SU-DHL-6 (cell line): ENCODE data around the gene SCML1.
A peak's percentile ranks its signal among the peaks of the same experiment; 100 is the strongest.

ENCODE experiments used
- H2AFZ ChIP-seq: fragments of 200-600 bp; sonication (generic); 2 replicates; pipeline ENCODE4 v1.6.1; 2014; ENCODE audit warnings: low read depth, mild to moderate bottlenecking, moderate library complexity, mixed read lengths, antibody characterized with exemption, low read length; ENCODE audit not compliant: severe bottlenecking
- H3F3A ChIP-seq: fragments of 200-600 bp; shearing (Covaris generic); 2 replicates; pipeline ENCODE4 v1.6.0; 2016; ENCODE audit warnings: antibody characterized with exemption, mild to moderate bottlenecking; ENCODE audit not compliant: insufficient read depth
- H3K27ac ChIP-seq: fragments of 200-600 bp; sonication (generic); 2 replicates; pipeline ENCODE4 v1.5.1; 2016; ENCODE audit warnings: low read depth, mild to moderate bottlenecking, low read length, moderate library complexity, mixed read lengths
- H3K27me3 ChIP-seq: fragments of 200-600 bp; sonication (generic), shearing (Covaris generic); 2 replicates; pipeline ENCODE4 v1.6.0; 2014; ENCODE audit warnings: mild to moderate bottlenecking, low read length
- H3K36me3 ChIP-seq: fragments of 200-600 bp; sonication (generic); 2 replicates; pipeline ENCODE4 v1.6.1; 2014; ENCODE audit warnings: mild to moderate bottlenecking, low read length, mixed read lengths
- H3K4me2 ChIP-seq: fragments of 300-600, 200-600 bp; shearing (Covaris generic), sonication (generic); 2 replicates; pipeline ENCODE4 v1.6.0; 2014; ENCODE audit warnings: low read length, low read depth, mild to moderate bottlenecking; ENCODE audit not compliant: poor library complexity, severe bottlenecking
- H3K4me3 ChIP-seq: fragments of 200-600 bp; sonication (generic); 2 replicates; pipeline ENCODE4 v1.5.1; 2014; ENCODE audit warnings: antibody characterized with exemption, low read length, mild to moderate bottlenecking, mixed read lengths; ENCODE audit not compliant: insufficient read depth, poor library complexity, severe bottlenecking
- H3K79me2 ChIP-seq: fragments of 200-600 bp; sonication (generic); 2 replicates; pipeline ENCODE4 v1.6.1; 2014; ENCODE audit warnings: mild to moderate bottlenecking, low read length, moderate library complexity; ENCODE audit not compliant: insufficient read depth
- H3K9ac ChIP-seq: fragments of 200-600 bp; sonication (generic); 2 replicates; pipeline ENCODE4 v1.7.0; 2014; ENCODE audit warnings: mild to moderate bottlenecking, low read length
- H3K9me2 ChIP-seq: fragments of 200-600 bp; sonication (generic); replicated peaks from 2 replicates; pipeline ENCODE4 v1.6.1; 2014; ENCODE audit warnings: low read length; ENCODE audit not compliant: insufficient read depth
- H3K9me3 ChIP-seq: fragments of 200-600 bp; sonication (generic); 2 replicates; pipeline ENCODE4 v1.6.1; 2014; ENCODE audit warnings: low read length, mixed read lengths; ENCODE audit not compliant: insufficient read depth
- H4K20me1 ChIP-seq: fragments of 200-600 bp; sonication (generic); 2 replicates; pipeline ENCODE4 v1.6.1; 2014; ENCODE audit warnings: low read depth, mild to moderate bottlenecking, antibody characterized with exemption, low read length, moderate library complexity, mixed read lengths
- EZH2phosphoT487 ChIP-seq: fragments of 200-600 bp; sonication (generic), shearing (Covaris generic); conservative IDR thresholded peaks from 2 replicates; pipeline ENCODE4 v1.6.1; 2018; ENCODE audit warnings: mild to moderate bottlenecking, antibody characterized with exemption, low read length, moderate library complexity, mixed read lengths
- TF ChIP-seq, protein P1 (sequence below): fragments of 200-600 bp; sonication (generic); IDR thresholded peaks from one replicate; pipeline ENCODE4 v1.5.1; 2017; ENCODE audit warnings: antibody characterized with exemption, mild to moderate bottlenecking, low read length, moderate library complexity; ENCODE audit not compliant: insufficient read depth, poor library complexity, severe bottlenecking

SCML1 gene, protein sequence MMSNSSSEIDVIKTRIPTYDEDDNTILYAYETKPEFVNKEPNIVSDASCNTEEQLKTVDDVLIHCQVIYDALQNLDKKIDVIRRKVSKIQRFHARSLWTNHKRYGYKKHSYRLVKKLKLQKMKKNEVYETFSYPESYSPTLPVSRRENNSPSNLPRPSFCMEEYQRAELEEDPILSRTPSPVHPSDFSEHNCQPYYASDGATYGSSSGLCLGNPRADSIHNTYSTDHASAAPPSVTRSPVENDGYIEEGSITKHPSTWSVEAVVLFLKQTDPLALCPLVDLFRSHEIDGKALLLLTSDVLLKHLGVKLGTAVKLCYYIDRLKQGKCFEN

DNA sequence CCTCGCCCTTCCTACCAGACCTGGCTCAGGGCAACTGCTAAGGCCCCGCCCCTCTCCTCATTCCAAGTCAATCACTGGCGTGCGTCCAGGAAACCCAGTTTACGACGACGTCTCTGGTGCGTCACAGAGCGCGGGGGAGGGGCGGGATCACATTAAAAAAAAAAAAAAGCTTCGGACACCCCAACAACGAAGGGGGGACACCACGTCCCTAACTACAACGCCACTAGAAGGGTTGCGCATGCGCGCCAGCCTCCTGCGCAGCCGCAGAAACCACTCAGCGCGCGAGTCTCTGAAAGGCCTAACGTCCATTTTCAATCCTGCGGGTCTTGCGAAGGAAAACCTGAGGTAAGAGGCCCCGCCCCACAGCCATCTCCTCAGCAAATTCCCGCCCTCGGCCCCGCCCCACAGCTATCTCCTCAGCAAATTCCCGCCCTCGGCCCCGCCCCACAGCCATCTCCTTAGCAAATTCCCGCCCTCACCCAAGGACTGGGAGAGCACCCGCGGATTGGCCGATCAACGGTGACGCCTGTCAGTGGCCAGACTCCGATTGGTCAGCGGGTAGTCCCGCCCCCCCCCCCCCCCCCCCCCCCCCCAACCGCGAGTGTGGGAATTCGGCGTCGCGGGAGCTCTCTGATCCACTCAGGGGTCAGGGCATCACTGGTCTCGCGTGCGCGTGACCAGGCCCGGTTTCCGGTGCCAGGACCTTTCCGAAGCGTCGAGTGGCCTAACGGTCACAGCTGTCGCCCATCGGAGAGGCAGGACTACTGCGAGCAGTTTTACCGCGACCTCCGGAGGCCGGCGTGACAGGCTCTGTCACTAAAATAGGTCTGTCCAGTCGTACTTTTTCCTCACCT is at the start of gene SCML1:
SCML1 (plus strand) TSS at position 638 of the 854 bp plus-strand sequence. CDS start 6,694 bp downstream, outside the sequence.
- H3K9ac ChIP-seq, result no peak within 1 kb of the TSS
- H2AFZ ChIP-seq, result no peak within 1 kb of the TSS
- H3F3A ChIP-seq, result no peaks in the 10 kb centered on the region
- no peaks in the 10 kb centered on the region for H3K79me2 ChIP-seq
- H3K9me2 ChIP-seq, result no peaks in the 10 kb centered on the region
- no peak for TF ChIP-seq EZH2phosphoT487
- TF ChIP-seq, protein P1, sequence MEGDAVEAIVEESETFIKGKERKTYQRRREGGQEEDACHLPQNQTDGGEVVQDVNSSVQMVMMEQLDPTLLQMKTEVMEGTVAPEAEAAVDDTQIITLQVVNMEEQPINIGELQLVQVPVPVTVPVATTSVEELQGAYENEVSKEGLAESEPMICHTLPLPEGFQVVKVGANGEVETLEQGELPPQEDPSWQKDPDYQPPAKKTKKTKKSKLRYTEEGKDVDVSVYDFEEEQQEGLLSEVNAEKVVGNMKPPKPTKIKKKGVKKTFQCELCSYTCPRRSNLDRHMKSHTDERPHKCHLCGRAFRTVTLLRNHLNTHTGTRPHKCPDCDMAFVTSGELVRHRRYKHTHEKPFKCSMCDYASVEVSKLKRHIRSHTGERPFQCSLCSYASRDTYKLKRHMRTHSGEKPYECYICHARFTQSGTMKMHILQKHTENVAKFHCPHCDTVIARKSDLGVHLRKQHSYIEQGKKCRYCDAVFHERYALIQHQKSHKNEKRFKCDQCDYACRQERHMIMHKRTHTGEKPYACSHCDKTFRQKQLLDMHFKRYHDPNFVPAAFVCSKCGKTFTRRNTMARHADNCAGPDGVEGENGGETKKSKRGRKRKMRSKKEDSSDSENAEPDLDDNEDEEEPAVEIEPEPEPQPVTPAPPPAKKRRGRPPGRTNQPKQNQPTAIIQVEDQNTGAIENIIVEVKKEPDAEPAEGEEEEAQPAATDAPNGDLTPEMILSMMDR, result no peak
- no peaks in the 10 kb centered on the region for H4K20me1 ChIP-seq
- no peaks in the 10 kb centered on the region for H3K27me3 ChIP-seq
- H3K4me3 ChIP-seq, result no peak within 1 kb of the TSS
- H3K27ac ChIP-seq, result no peak within 1 kb of the TSS
- H3K9me3 ChIP-seq, result no peaks in the 10 kb centered on the region
- H3K36me3 ChIP-seq, result no peaks in the 10 kb centered on the region
- no peak within 1 kb of the TSS for H3K4me2 ChIP-seq

DNA sequence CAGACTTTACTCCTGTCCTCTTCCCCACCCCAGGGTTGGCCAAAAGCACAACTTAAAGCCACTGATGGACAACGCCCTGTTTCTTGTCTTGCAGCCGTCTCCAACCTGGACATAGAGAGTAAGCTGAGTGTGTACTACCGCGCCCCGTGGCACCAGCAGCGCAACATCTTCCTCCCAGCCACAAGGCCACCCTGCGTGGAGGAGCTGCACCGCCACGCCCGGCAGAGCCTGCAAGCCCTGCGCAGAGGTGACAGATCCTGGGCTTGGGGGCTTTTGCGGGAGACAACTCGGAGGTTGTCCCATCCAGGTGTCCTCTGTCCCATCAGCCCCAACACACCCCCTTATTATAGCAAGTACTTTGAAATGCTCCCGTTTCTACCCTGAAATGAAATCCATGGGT is 49.6 kb upstream of the SCML1 start:
- Histone ChIP-seq H3K4me2 (no peak overlapping the region), H3K9me2 (no peaks in the 10 kb centered on the region), H3K79me2 (no peaks in the 10 kb centered on the region), H3K9me3 (no peaks in the 10 kb centered on the region), H3F3A (no peaks in the 10 kb centered on the region), H3K36me3 (no peaks in the 10 kb centered on the region), H4K20me1 (no peaks in the 10 kb centered on the region), H2AFZ (no peak overlapping the region), H3K27ac (no peak overlapping the region), H3K4me3 (no peak overlapping the region), H3K27me3 (no peaks in the 10 kb centered on the region), H3K9ac (no peak overlapping the region)
- TF ChIP-seq, protein P1, result no peak

DNA sequence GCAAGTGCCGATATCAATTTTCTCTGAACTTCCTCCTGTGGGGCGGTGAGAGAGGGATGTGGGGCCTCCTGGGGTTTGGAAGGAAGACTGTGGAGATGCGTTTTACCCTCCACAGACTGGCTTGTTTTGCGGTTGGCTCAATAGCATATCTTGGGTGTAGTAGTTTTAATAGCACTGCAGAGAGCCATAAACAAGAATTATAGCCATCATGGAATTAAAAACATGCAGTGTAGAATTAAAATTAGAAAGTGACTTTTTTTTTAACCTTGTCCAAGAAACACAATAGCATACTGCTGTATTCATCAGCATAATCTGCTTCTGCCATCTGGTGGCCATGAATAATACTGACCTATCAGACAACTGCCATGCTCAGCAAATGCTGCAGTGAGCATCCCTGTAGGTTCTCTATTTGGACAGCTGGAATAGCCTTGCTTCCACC is 47.3 kb upstream of the SCML1 start:
- Histone ChIP-seq H3K27ac (no peak overlapping the region), H3K4me2 (no peak overlapping the region), H3K27me3 (no peaks in the 10 kb centered on the region), H3F3A (no peaks in the 10 kb centered on the region), H3K9me3 (no peaks in the 10 kb centered on the region), H3K9me2 (no peaks in the 10 kb centered on the region), H2AFZ (no peak overlapping the region), H3K79me2 (no peaks in the 10 kb centered on the region), H3K4me3 (no peak overlapping the region), H4K20me1 (no peaks in the 10 kb centered on the region), H3K36me3 (no peaks in the 10 kb centered on the region), H3K9ac (no peak overlapping the region)
- TF ChIP-seq, protein P1, result peak; percentile 15
- no peak for TF ChIP-seq EZH2phosphoT487
